GM19467 (cell line): ENCODE data around the gene MAEL.
"Not testable (repeated sequence)": the region's sequence is repeated elsewhere in the genome, so short reads cannot be mapped to it uniquely, and the experiment has no call there.

ENCODE experiments used
- ATAC-seq: cut with Tn5 transposase; IDR thresholded peaks from one replicate; pipeline ENCODE4 v1.9.1; 2021; ENCODE audit warnings: mild to moderate bottlenecking, moderate library complexity; ENCODE audit not compliant: unreplicated experiment

The MAEL gene

GRCh38 chr1:166977951-166978350 is 11.1 kb upstream of the MAEL start:
- no peak for ATAC-seq

- peak; percentile 39 for ATAC-seq
These were observed 10.3 kb upstream of the MAEL start for GRCh38 chr1:166978821-166979220.

- no peak for ATAC-seq
These were observed 8.7 kb upstream of the MAEL start for GRCh38 chr1:166980383-166980782.

- ATAC-seq = no peak
These were observed 8.3 kb upstream of the MAEL start for GRCh38 chr1:166980818-166981217.

- ATAC-seq = no peak
These were observed 7.5 kb upstream of the MAEL start for GRCh38 chr1:166981589-166981988.

- ATAC-seq = peak; percentile 31
These were observed 10.0 kb downstream of the MAEL start for GRCh38 chr1:166999075-166999474.

GRCh38 chr1:166999500-167000055 is 10.5 kb downstream of the MAEL start:
- peak; percentile 61 for ATAC-seq

- no peak for ATAC-seq
These were observed 11.5 kb downstream of the MAEL start for GRCh38 chr1:167000546-167000945.

- no peak for ATAC-seq
These were observed 13.3 kb downstream of the MAEL start for GRCh38 chr1:167002354-167002753.

GRCh38 chr1:167003711-167004110 is 14.6 kb downstream of the MAEL start:
- no peak for ATAC-seq

- no peak for ATAC-seq
These were observed 22.6 kb downstream of the MAEL start for GRCh38 chr1:167011560-167012191.

- ATAC-seq = no peak
These were observed 23.5 kb downstream of the MAEL start for GRCh38 chr1:167012570-167012969.

GRCh38 chr1:167013108-167013929 is 24.2 kb downstream of the MAEL start:
- ATAC-seq = no peak

- ATAC-seq = no peak
These were observed 27.1 kb downstream of the MAEL start for GRCh38 chr1:167016100-167016750.

- ATAC-seq = peak; percentile 81
These were observed 33.3 kb downstream of the MAEL start for GRCh38 chr1:167022384-167022783.

GRCh38 chr1:167029553-167029952 is 40.5 kb downstream of the MAEL start:
- ATAC-seq = not testable (repeated sequence)

- ATAC-seq = no peak
These were observed 44.6 kb downstream of the MAEL start for GRCh38 chr1:167033646-167034045.

- peak; percentile 95 for ATAC-seq
These were observed 54.8 kb downstream of the MAEL start for GRCh38 chr1:167043752-167044488.

- ATAC-seq = no peak
These were observed 62.8 kb downstream of the MAEL start for GRCh38 chr1:167051907-167052306.

- no peak for ATAC-seq
These were observed 63.3 kb downstream of the MAEL start for GRCh38 chr1:167052389-167052788.

- no peak for ATAC-seq
These were observed 65.5 kb downstream of the MAEL start for GRCh38 chr1:167054531-167054930.
